ENCODE measurements around the gene IRGC. TPM values are rescaled to one million over a fixed set of nuclear protein-coding genes. Genes with fewer than 3 reads are reported as not detected.

IRGC gene
- total RNA-seq, 1 experiment from 2014 or later: not detected

DNA sequence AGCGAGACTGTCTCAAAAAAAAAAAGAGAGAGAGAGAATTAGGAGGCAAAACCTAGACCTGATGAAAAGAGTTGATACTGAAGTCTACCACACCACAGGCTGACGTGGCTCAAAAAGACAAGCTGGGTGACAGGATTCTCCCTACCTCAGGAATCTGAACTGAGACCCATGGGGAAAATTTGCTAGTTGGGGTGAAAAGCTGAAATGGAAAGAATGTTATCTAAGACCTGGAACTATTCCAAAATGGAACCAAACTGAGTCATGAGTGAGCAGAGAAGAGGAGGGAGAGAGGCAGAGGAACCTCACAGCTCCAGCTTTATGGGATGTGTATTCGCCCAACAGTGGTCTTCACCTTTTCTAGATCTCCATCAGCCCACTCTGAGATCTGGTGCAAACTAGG is 27.2 kb downstream of the IRGC start:
- Mint-ChIP-seq H3K27me3 (ENCODE audit: low read depth) (no peaks in the 10 kb centered on the region), H3K4me1 (peaks cover 6% of the 10 kb centered on the region; the same call in 1 of the 2 replicates), H3K4me3 (no peak overlapping the region), H3K9me3 (no peaks in the 10 kb centered on the region), H3K27ac (no peak overlapping the region), H3K36me3 (peaks cover 61% of the 10 kb centered on the region)
- ATAC-seq (no peak), DNase-seq (ENCODE audit: low spot score) (no peak)
- ChIA-PET CTCF (interaction anchor here (0.8 to 1.0 kb wide), 2 partner anchors 16 to 75 kb away, joined by 3 to 4 read pairs; no protein-coding TSS in a partner anchor), POLR2A (no interaction called here)
- no peak for TF ChIP-seq ZBTB21 (CRISPR knock-in tag; IDR thresholded peaks at IDR 0.05; ENCODE audit: borderline replicate concordance)

DNA sequence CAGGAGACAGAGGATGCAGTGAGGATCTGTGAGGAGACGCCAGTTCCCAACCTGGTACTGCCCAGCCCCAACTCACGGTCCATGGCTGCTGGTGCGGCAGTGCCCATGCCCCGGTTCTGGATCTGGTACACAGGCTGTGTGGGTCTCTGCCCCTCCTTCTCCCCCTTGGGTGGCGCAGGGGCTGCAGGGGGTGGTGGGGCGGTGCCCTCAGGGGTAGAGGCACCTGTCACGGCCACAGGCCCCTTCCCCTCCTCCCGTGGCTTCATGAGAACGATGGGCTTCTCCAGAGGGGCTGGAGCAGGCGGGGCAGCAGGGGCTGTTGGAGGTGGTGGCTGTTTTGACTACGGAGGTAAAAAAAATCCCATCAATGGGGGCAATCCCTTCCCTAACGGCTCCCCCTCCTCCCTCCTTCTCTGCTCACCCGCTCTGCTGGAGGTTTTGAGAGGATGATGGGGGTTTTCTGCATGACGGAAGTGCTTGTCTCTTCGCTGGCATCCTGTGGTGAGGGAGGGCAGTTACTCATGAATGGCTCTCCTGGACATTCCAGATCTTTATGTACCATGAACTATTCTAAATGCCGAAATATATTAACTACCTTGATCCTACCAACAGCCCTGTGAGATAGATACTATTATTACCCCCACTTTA is 31.8 kb downstream of the IRGC start:
- Mint-ChIP-seq H3K36me3 (peaks cover 58% of the 10 kb centered on the region), H3K9me3 (no peaks in the 10 kb centered on the region), H3K27me3 (ENCODE audit: low read depth) (no peaks in the 10 kb centered on the region), H3K4me1 (no peaks in the 10 kb centered on the region), H3K27ac (no peak overlapping the region), H3K4me3 (no peak overlapping the region)
- DNase-seq (ENCODE audit: low spot score): no peak
- CTCF ChIA-PET: interaction anchor here (0.7 to 0.9 kb wide), 2 partner anchors 18 to 19 kb away, joined by 4 read pairs; no protein-coding TSS in a partner anchor
- no peak for ATAC-seq
- POLR2A ChIA-PET: no interaction called here
- TF ChIP-seq NFATC4 (CRISPR knock-in tag; IDR thresholded peaks at IDR 0.05) (no peak), ETV6 (CRISPR knock-in tag; IDR thresholded peaks at IDR 0.05) (no peak), ELF4 (CRISPR knock-in tag; IDR thresholded peaks at IDR 0.05; ENCODE audit: low read depth) (no peak)
- TF ChIP-seq, protein P1, sequence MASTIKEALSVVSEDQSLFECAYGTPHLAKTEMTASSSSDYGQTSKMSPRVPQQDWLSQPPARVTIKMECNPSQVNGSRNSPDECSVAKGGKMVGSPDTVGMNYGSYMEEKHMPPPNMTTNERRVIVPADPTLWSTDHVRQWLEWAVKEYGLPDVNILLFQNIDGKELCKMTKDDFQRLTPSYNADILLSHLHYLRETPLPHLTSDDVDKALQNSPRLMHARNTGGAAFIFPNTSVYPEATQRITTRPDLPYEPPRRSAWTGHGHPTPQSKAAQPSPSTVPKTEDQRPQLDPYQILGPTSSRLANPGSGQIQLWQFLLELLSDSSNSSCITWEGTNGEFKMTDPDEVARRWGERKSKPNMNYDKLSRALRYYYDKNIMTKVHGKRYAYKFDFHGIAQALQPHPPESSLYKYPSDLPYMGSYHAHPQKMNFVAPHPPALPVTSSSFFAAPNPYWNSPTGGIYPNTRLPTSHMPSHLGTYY (CRISPR knock-in tag; IDR thresholded peaks at IDR 0.05): no peak
- TF ChIP-seq, protein P2, sequence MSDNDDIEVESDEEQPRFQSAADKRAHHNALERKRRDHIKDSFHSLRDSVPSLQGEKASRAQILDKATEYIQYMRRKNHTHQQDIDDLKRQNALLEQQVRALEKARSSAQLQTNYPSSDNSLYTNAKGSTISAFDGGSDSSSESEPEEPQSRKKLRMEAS (CRISPR knock-in tag; IDR thresholded peaks at IDR 0.05): no peak
- TF ChIP-seq, protein P3, sequence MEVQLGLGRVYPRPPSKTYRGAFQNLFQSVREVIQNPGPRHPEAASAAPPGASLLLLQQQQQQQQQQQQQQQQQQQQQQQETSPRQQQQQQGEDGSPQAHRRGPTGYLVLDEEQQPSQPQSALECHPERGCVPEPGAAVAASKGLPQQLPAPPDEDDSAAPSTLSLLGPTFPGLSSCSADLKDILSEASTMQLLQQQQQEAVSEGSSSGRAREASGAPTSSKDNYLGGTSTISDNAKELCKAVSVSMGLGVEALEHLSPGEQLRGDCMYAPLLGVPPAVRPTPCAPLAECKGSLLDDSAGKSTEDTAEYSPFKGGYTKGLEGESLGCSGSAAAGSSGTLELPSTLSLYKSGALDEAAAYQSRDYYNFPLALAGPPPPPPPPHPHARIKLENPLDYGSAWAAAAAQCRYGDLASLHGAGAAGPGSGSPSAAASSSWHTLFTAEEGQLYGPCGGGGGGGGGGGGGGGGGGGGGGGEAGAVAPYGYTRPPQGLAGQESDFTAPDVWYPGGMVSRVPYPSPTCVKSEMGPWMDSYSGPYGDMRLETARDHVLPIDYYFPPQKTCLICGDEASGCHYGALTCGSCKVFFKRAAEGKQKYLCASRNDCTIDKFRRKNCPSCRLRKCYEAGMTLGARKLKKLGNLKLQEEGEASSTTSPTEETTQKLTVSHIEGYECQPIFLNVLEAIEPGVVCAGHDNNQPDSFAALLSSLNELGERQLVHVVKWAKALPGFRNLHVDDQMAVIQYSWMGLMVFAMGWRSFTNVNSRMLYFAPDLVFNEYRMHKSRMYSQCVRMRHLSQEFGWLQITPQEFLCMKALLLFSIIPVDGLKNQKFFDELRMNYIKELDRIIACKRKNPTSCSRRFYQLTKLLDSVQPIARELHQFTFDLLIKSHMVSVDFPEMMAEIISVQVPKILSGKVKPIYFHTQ (CRISPR knock-in tag; IDR thresholded peaks at IDR 0.05): no peak

DNA sequence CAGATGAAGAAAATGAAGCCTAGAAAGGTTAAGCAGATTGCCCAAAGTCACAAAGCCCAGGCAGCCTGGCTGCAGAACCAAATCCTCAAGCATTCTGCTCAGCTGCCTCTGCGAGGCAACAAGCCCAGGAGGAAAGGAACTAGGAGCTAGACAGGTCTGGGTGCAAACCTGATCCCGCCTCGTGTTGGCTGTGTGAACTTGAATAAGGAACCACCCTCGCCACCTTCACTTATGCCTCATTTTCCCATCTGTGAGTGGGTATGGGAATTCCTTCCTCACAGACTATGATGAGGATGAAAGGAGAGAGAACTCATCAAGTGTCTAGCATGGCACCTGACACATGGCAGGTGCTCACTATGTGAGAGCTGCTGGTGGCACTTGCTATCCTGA is 32.3 kb downstream of the IRGC start:
- DNase-seq (ENCODE audit: low spot score) (no peak), ATAC-seq (no peak)
- Mint-ChIP-seq H3K4me3 (no peak overlapping the region), H3K4me1 (0 out of 2 replicates have a peak, but pooled peaks cover 3% of the 10 kb centered on the region), H3K36me3 (peaks cover 53% of the 10 kb centered on the region), H3K27me3 (ENCODE audit: low read depth) (no peaks in the 10 kb centered on the region), H3K27ac (no peak overlapping the region), H3K9me3 (no peaks in the 10 kb centered on the region)
- ChIA-PET POLR2A (no interaction called here), CTCF (interaction anchor here (0.9 kb wide), 1 partner anchor 18 kb away, joined by 4 read pairs; no protein-coding TSS in a partner anchor)
- no peak for TF ChIP-seq CREB1 (CRISPR knock-in tag; IDR thresholded peaks at IDR 0.05)
- TF ChIP-seq ZNF138 (CRISPR knock-in tag; conservative IDR thresholded peaks at IDR 0.05): no peak
- no peak for TF ChIP-seq ZNF423 (CRISPR knock-in tag; IDR thresholded peaks at IDR 0.05)
- TF ChIP-seq IRF2 (CRISPR knock-in tag; IDR thresholded peaks at IDR 0.05; ENCODE audit: borderline replicate concordance, low read depth): no peak
- TF ChIP-seq NR3C1 (CRISPR knock-in tag; conservative IDR thresholded peaks at IDR 0.05; ENCODE audit: low read depth): no peak
- TF ChIP-seq, protein P4, sequence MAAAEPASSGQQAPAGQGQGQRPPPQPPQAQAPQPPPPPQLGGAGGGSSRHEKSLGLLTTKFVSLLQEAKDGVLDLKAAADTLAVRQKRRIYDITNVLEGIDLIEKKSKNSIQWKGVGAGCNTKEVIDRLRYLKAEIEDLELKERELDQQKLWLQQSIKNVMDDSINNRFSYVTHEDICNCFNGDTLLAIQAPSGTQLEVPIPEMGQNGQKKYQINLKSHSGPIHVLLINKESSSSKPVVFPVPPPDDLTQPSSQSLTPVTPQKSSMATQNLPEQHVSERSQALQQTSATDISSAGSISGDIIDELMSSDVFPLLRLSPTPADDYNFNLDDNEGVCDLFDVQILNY (CRISPR knock-in tag; IDR thresholded peaks at IDR 0.05): no peak
- TF ChIP-seq, protein P5, sequence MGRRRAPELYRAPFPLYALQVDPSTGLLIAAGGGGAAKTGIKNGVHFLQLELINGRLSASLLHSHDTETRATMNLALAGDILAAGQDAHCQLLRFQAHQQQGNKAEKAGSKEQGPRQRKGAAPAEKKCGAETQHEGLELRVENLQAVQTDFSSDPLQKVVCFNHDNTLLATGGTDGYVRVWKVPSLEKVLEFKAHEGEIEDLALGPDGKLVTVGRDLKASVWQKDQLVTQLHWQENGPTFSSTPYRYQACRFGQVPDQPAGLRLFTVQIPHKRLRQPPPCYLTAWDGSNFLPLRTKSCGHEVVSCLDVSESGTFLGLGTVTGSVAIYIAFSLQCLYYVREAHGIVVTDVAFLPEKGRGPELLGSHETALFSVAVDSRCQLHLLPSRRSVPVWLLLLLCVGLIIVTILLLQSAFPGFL (CRISPR knock-in tag; IDR thresholded peaks at IDR 0.05; ENCODE audit: borderline replicate concordance): no peak
- TF ChIP-seq SMAD4 (CRISPR knock-in tag; IDR thresholded peaks at IDR 0.05): no peak
- no peak for TF ChIP-seq RORB (CRISPR knock-in tag; IDR thresholded peaks at IDR 0.05)
- TF ChIP-seq, protein P6, sequence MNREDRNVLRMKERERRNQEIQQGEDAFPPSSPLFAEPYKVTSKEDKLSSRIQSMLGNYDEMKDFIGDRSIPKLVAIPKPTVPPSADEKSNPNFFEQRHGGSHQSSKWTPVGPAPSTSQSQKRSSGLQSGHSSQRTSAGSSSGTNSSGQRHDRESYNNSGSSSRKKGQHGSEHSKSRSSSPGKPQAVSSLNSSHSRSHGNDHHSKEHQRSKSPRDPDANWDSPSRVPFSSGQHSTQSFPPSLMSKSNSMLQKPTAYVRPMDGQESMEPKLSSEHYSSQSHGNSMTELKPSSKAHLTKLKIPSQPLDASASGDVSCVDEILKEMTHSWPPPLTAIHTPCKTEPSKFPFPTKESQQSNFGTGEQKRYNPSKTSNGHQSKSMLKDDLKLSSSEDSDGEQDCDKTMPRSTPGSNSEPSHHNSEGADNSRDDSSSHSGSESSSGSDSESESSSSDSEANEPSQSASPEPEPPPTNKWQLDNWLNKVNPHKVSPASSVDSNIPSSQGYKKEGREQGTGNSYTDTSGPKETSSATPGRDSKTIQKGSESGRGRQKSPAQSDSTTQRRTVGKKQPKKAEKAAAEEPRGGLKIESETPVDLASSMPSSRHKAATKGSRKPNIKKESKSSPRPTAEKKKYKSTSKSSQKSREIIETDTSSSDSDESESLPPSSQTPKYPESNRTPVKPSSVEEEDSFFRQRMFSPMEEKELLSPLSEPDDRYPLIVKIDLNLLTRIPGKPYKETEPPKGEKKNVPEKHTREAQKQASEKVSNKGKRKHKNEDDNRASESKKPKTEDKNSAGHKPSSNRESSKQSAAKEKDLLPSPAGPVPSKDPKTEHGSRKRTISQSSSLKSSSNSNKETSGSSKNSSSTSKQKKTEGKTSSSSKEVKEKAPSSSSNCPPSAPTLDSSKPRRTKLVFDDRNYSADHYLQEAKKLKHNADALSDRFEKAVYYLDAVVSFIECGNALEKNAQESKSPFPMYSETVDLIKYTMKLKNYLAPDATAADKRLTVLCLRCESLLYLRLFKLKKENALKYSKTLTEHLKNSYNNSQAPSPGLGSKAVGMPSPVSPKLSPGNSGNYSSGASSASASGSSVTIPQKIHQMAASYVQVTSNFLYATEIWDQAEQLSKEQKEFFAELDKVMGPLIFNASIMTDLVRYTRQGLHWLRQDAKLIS (CRISPR knock-in tag; IDR thresholded peaks at IDR 0.05; ENCODE audit: borderline replicate concordance): no peak
- TF ChIP-seq, protein P7, sequence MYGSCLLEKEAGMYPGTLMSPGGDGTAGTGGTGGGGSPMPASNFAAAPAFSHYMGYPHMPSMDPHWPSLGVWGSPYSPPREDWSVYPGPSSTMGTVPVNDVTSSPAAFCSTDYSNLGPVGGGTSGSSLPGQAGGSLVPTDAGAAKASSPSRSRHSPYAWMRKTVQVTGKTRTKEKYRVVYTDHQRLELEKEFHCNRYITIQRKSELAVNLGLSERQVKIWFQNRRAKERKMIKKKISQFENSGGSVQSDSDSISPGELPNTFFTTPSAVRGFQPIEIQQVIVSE (CRISPR knock-in tag; IDR thresholded peaks at IDR 0.05; ENCODE audit: borderline replicate concordance): no peak
- TF ChIP-seq ETV6 (CRISPR knock-in tag; IDR thresholded peaks at IDR 0.05): no peak
- no peak for TF ChIP-seq FOXP1 (CRISPR knock-in tag; IDR thresholded peaks at IDR 0.05; ENCODE audit: borderline replicate concordance)
- TF ChIP-seq ZNF396 (CRISPR knock-in tag; IDR thresholded peaks at IDR 0.05; ENCODE audit: borderline replicate concordance): no peak
- TF ChIP-seq PRRX2 (CRISPR knock-in tag; IDR thresholded peaks at IDR 0.05): no peak
